ENCODE results near the gene DUS1L. TPM values are rescaled to one million over a fixed set of nuclear protein-coding genes. Genes with fewer than 3 reads are reported as not detected.

The DUS1L gene
- total RNA-seq, 1 donor from 2014 or later = 18.8 TPM

DNA sequence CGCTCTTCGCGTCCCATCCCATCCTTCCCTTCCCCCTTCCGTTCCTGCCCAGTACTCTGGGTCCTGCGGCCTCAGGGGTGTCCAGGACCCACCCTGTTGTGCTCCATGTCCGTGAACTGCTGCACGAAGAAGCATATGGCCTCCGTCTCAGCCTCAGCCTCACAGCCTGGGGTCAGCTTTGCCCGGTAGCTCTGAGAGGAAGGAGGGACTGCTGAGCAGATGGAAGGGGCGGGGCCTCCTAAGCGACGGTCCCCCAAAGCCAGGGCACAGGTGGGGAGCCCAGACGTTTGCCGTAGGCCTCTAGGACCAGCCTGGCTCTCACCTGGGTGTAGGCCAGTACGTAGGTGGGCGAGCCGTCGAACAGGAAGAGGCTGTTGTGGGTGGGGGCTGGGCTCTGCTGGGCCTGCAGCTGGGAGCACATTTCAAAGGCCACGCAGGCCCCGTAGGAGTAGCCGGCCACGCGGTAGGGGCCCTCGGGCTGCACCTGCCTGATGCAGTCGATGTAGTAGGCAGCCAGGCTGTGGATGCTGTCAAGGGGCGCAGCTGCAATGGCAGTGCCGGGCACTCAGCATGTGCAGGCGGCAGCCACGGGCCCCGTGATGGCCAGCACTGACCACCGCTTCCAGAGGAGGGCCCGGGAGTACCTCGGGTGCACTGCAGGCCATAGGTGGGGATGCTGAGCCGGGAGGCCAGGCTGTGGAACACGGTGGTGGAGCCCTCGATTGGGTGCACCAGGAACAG is 14.6 kb upstream of the DUS1L start:
- FAIRE-seq (no peak), DNase-seq (ENCODE audit: low spot score in 2 of 2) (no peak)

DNA sequence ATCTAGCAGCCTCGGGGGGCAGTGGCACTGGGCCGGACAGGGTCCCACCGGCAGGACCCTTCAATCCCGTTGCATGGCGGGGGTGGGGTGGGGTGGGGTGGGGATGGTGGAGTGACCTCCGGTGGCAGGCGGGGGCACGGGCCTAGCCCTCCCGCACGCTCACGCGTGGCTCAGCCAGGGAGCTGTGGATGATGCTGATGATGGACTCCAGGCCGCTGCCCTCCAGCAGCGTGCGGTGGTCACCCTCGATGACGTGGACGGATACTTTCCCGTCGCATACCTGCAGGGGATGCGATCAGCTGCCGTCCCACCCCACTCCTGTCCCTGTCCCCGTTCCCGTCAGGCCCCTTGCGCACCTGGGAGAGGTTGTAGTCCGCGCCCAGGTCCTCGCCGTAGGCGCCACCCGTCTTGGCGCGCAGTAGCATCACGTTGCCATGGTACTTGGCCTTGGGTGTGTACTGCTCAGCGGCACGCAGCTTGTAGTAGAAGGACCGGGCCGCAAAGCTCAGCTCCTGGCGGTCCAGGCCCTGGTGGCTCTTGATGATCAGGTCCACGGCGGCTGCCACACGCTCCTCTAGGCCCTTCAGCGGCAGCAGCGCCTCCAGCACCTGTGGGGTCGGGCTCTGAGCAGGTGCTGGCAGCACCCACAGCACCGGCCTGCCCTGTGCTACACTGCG is 13.5 kb upstream of the DUS1L start:
- no peak for FAIRE-seq
- no peak for DNase-seq (ENCODE audit: low spot score in 2 of 2)

DNA sequence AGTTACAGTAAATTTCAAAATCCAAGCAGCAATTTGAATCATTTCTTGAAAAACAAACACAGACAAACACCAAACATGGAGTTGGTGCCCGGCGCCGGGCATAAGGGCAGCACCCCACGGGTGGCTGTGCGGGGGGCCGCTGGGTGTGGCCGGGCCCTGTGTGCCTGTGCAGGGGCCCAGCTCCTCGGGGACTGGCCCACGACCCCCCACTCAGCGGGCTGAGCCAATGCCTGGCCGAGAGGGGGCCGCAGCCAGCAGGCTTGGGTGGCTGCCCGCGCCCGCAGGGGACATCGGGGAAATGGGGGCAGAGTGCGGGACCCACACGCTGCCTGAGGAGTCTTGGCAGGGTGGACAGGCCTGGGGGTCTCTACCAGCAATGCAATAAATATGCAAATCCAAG is 12.8 kb upstream of the DUS1L start:
- FAIRE-seq = no peak
- no peak for DNase-seq (ENCODE audit: low spot score in 2 of 2)

DNA sequence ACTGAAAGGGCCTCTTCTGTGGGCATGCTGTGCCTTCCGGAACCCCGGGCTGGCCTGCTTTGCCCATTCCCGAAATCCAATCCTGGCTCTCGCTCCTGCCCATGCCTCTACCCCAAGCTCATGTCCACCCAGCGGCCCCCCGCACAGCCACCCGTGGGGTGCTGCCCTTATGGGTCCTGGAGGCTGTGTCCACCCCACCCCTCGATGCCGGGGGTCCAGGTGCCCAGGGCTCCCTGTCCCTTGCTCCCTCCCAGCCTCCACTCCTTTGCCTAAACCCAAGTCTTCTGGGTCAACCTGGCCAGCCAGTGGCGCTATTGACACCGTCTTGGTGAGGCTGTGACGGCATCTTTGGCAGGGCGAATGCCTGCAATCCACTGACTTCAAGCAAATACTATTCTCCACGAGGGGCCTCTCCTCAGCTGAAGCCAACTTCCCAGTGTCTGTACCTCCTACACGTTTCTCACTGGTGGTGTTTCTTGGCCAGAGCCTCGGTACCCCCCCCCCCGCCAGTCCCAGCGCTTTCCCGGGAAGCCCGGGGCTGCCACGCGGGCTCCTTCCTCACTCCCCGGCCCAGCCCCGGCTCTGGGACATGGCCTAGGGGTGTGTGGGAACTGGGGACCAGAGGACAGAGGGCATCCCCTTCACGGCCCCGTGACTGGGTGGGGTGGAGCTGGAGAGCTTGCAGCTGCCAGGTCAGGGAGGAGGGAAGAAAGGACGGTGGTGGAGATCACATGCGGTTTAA is 12.2 kb upstream of the DUS1L start:
- FAIRE-seq (no peak), DNase-seq (ENCODE audit: low spot score in 2 of 2) (no peak)

DNA sequence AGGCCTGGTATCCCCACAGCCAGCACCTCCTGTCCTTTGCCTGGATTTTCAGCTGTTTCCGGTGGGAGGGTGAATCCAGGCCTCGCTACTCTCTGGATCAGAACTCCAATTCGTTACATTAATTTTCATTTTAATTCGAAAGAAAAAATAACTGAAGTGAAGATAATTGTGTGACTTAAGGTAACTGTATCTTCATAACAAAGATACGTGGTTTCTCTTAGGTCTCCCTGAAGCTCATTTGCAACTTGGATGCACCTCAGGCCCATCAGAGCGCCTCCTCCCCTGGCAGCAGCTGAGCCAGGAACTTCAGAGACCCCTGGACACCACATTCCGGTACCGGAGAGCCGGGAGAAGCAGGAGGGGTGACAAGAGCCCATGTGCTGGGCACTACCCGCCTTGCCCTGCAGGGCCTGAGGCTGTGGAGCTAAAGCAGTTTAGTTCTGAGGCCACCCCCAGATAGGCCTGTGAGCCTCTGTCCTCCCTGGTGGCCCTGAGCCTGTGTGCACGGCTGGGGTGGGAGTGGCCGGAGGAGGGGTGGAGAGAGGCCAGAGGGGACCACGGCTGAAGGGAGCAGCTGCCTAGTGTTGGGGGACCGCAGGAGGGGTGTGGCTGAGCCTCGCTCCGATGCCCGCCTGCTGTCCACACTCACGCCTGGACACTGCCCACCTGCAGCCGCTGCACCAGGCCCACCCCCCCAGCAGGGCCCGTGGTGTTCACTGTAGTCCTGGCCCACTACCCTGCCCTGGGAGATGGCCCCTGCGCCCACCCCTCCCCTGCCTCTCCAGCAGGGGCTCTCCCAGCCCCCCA is 11.4 kb upstream of the DUS1L start:
- DNase-seq (ENCODE audit: low spot score in 2 of 2) (no peak), FAIRE-seq (no peak)

DNA sequence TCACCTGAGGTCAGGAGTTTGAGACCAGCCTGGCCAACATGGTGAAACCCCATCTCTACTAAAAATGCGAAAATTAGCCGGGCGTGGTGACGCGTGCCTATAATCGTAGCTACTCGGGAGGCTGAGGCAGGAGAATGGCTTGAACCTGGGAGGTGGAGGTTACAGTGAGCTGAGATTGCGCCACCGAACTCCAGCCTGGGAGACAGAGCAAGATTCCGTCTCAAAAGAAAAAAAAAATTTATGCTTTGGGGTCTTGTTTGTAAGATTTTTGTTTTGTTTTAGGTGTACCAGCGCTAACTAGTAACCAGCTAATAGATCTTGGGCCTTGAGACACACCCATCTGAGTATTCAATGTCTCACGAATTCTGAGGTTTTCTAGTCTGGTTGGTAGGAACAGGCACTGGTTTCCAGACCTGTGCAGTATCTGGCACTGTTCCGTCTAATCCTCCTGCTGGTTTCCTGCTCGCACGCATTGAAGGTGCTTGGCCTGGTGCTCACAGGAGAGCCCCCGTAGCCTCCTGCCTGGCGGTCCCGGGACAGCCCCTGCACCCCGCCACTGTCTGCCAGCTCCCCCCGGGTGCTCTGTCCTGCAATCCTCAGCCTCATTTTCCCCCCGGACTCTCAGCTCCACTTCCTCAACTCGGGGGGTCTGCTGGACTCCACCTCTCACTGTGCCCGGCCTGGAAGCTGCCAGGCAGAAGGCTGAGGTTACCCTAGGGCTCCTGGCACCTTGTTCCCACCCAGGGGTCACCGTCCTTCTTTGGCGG is 10.6 kb upstream of the DUS1L start:
- no peak for FAIRE-seq
- no peak for DNase-seq (ENCODE audit: low spot score in 2 of 2)

DNA sequence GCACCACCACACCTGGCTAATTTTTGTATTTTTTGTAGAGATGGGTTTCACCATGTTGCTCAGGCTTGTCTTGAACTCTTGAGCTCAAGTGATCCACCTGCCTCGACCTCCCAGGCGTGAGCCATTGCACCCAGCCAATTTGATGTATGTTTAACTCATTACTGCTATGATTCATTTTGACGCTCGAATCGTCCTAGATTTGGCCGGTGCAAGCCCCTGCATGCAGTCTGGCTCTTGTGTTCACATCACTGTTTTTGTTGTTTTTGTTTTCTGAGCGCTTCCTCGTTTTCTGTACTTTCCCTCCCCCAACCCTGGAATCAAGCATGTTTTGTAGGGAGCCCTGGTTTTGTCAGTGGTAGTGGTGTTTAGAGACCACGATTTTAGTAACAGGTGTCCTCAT is 7.8 kb upstream of the DUS1L start:
- no peak for FAIRE-seq
- no peak for DNase-seq (ENCODE audit: low spot score in 2 of 2)

DNA sequence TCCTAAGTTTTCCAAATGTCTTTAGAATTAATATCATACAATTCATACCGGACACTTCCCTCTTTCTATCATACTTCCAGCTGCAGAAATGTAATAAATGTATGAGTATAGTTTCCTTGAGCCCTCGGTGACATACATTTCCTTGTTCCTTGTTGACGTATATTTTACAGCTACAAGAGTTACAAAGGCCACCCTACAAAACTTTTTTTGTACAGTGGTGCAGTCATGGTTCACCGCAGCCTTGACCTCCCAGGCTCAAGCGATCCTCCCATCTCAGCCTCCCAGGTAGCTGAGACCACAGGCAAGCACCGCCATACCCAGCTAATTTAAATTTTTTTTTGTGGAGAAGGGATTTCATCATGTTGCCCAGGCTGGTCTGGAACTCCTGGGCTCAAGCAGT is 7.2 kb upstream of the DUS1L start:
- DNase-seq (ENCODE audit: low spot score in 2 of 2) (no peak), FAIRE-seq (no peak)

DNA sequence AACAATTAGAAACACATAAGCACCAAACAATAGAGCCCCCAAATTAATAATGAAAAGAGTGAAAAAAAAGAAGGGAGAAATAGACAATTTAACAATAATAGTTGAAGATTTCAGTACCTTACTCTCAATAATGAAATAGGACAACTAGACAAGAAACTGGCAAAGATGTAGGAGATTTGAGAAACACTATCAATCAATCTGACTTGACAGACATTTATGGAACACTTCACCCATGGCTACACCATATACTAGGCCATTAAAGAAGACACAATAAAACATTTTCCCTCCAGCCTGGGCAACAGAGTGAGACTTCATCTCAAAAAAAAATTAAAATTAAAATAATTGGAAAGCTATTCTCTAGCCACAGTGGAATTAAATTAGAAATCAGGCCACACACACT is 5.0 kb upstream of the DUS1L start:
- no peak for DNase-seq (ENCODE audit: low spot score in 2 of 2)
- no peak for FAIRE-seq

DNA sequence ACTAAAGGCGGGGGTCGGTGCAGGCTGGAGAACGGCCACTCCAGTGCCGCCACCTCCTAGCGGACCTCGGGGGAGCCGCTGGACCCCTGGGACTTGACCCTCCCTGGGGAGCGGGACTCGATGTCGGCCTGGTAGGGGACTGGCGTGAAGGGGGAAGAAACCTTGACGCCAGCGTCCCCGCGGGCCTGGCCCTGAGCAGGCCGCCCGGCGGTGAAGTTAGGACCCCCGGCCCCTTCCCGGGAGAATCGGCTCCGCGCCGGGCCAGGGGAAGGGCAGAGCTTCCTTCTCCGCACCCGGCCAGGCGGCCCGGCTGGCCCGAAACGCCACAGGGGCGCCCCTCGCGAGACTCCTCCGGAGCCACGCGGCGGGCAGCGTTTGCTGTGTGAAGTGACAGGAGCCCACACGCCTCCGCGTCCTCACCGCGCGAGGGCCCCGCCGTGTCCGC is 389 bp downstream of the DUS1L start:
- DNase-seq (ENCODE audit: low spot score in 2 of 2) = peak in 1 of 2 donors; percentile 53
- no peak for FAIRE-seq

DNA sequence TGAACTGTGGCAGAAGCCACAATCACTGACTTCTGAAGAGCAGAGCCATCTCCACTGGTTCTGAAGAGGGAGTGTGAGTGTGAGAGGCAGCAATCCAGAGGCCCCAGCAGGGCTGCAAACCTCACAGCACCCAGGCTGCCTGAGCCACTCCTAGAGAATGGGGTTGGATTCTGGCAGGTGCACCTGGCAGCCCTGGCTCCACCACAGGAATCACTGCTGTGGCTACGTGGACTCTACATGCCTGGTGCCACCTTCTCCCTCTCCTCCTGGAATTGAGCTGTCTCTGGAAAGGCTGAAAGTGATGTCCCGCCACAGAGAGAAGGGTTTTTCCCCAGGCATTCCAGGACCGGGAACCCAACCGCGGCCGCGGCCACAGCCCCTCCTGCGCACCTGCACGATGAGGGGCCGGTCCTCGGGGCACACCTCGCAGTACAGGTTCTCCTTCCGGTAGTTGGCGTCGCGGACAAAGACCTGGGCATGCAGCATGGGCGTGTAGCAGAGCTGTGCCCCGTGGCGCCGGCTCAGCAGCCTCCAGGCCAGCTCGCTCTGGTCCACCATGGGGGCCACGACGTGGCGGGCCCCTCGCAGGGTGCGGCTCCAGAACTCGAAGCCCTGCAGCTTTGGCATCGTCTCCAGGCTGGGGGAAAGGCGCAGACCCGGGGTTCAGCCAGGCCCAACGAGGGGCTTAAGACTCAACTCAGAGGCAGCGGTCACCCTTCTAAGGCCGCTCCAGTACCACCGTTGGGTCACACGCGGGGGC is 991 bp downstream of the DUS1L start:
- DNase-seq (ENCODE audit: low spot score in 2 of 2) (no peak), FAIRE-seq (no peak)

DNA sequence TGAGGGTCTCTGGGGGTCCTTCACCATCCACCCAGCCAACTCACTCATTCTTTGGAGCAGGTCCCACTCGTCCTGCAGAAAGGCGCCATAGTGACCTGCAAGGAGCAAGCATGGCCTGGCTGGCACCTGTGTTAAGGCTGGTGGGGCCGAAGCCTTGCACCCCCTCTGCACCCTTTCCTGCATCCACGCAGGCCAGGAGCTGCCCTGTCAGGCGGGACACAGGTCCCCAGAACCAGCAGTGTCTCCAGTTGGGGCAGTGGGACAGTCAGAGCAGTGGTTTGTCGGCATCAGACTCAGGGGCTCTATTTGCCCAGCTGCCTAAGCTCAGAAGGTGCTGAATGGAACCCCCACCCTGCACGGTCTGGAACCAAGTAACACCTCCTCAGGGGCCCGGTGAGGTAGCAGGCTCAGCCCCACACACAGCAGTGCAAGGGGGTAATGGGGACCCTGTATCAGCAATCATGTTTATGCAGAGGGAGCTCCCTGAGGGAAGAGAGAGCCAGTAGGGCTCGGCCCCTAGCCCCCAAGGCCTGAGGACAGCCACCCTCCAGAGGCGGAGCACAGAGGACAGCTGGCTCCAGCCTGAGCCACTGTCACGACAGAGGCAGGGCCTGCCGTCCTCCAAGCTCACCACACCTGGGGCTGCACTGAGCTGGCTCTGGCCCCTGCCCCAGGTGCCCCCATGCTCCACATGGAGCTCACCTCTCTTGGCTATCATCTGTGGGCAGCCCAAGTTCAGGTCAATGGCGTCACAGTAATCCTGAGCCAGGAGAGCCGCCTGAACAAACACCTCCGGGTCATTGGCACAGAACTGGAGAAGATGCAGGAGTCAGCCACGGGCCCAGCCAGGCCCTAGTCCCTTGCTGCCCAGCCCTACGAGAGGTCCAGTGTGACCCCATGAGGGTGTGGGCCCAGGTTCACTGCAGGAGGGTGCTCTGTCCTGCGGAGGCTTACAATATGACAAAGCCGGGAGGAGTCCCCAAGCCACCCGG is 1.9 kb downstream of the DUS1L start:
- no peak for FAIRE-seq

DNA sequence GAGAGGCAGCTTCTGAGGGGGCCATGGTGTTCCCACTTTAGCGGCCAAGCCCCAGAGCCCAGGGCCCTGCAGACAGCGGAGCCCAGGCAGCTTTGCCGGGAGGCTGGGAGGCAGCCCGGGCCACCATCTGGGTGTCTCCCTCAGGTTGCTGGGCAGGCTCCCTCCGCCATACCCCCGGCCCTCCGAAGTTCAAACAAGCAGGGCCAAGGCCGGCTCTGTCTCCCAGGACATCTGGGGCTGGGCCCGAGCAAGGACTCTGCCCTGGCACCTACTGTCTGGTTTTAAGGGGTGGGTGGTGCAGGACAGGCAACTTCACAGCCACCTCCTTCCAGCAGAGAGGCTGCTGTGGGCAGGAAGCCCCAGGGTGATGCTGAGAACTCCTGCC is 2.6 kb downstream of the DUS1L start:
- no peak for FAIRE-seq
- no peak for DNase-seq (ENCODE audit: low spot score in 2 of 2)

More for the DNA sequence above, 1.9 kb downstream of the DUS1L start:
- DNase-seq (ENCODE audit: low spot score in 2 of 2) = no peak

DNA sequence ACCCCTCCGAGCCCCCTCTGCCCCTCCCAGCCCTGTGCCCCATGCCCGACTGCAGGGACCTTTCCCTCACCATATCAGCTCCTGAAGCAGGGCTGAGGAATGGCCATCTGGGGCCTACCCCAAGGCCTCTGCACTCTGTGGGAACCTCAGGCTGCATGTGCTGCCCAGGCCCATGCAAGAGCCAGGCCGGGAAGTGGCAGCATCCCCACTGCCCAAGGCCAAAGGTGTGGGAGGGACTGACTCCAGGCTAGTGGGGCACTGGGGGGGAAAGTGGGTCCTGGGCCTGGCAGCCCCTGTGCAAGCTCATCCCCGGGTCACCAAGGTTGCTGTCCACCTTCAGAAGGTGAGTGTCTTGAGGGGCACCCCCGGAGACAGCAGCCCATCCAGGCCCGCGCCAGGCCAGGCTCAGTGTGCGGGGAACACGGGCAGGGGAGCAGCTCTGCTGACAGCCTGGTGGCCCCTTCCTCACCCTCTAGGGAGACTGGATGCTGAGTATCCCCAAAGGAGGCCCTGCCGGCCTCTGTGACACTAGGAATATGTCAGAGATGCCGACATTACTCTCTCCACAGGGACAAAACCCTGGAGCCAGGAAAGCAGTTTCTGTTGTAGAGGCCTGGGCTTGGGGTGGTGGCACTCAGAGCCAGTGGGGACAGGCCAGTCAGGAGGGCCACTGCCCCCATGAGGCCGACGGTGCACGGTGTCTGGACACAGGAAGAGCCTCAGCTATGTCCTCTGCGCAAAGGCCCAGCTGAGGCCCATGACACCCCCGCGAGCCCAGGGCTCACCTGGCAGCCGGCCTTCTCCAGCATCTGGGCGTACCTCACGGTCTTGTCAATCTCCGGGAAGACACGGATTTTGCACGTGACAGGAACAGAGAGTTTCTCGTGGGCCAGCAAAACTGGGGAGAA is 3.3 kb downstream of the DUS1L start:
- FAIRE-seq (no peak), DNase-seq (ENCODE audit: low spot score in 2 of 2) (no peak)

DNA sequence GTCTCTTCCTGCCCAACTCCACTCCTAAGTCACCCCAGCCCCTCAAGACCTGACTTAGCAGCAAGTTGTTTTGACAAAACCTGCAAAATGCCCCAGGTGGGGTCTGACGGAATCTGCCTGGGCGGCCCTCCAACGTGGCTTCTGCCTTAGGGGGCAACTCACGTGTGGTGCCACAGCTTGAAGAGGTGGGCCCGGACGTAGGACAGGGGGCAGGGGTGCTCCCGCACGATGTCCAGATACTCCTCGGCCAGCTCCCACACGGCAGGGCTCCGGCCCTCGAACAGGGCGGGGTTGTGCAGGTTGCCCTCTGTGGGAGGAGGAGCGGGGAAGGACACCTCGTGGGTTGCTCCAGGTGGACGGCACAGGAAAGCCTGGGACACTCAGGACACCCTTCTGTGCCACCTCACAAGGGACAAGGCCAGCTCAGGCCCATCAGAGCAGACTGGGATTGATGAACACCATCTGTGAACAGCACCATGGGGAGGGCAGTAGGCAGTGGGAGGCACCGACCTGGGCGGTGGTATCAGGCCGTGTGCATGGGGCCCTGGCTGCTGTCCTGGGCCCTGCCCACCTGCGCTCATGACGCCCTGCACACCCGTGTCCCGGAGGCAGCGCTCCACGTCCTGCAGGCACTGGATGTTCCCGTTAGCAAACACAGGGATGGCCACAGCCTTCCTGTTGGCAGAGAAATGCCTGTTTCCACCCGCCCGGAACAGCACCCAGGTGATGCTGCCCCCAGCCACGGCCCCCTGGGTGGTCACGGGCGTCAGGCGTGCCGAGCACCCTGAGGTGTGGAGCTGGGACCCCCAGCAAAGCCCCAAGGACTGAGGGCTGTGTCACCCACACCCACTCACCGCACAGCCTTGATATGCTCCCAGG is 4.3 kb downstream of the DUS1L start:
- DNase-seq (ENCODE audit: low spot score in 2 of 2) (no peak), FAIRE-seq (no peak)

DNA sequence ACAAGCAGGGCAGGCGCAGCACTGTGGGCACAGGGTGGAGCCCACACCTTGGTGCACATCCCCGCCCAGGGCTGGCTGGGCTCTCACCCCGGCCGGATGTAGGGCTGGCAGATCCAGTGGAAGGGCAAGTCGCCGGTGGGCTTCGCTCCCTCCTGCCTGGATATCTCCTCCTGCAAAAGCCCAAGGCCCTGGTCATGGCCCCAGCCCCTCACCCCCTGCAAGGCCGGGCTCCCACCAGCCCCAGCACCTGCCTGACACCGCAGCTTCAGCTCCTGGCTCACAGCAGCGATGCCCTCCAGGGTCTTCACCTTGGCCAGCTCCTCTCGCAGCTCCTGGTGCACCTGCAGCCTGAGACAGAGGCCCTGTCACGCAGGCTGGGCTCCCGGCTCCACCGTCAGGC is 5.0 kb downstream of the DUS1L start:
- FAIRE-seq (no peak), DNase-seq (ENCODE audit: low spot score in 2 of 2) (no peak)
